ENCODE measurements around the gene ABHD12B. TPM values are rescaled to one million over a fixed set of nuclear protein-coding genes. Genes with fewer than 3 reads are reported as not detected.
"Not testable (repeated sequence)": the region's sequence is repeated elsewhere in the genome, so short reads cannot be mapped to it uniquely, and the experiment has no call there.

ABHD12B gene
- total RNA-seq, 1 donor from 2014 or later: not detected

DNA sequence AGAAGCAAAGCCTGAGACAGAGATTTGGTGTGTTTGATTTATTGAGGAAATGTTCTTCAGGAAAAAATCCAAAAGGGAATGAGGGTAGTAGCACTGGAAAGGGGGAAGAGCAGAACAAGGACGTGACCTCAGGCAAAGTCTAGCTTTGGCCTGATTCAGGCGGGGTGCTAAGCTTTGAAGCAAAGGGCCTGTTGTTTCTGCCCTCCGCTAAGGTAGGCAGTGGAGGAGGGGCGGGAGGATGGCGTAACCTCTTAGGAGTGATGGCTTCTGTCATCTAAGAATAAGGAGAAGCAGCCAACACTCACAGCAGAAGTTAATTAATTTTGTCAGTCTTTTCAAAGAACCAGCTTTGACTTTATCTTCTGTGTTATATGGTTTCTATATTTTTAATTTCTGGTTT, 20.4 kb downstream of the ABHD12B start:
- no peak overlapping the region for H3K9ac ChIP-seq
- H3K4me2 ChIP-seq: no peak overlapping the region
- H3K4me3 ChIP-seq: no peak overlapping the region
- no peaks in the 10 kb centered on the region for H3K36me3 ChIP-seq
- no peak overlapping the region for H2AFZ ChIP-seq (replicated peaks)
- TF ChIP-seq EZH2 (IDR thresholded peaks at IDR 0.05): no peak
- TF ChIP-seq EZH2phosphoT487 (IDR thresholded peaks at IDR 0.05): no peak
- TF ChIP-seq, protein P1, sequence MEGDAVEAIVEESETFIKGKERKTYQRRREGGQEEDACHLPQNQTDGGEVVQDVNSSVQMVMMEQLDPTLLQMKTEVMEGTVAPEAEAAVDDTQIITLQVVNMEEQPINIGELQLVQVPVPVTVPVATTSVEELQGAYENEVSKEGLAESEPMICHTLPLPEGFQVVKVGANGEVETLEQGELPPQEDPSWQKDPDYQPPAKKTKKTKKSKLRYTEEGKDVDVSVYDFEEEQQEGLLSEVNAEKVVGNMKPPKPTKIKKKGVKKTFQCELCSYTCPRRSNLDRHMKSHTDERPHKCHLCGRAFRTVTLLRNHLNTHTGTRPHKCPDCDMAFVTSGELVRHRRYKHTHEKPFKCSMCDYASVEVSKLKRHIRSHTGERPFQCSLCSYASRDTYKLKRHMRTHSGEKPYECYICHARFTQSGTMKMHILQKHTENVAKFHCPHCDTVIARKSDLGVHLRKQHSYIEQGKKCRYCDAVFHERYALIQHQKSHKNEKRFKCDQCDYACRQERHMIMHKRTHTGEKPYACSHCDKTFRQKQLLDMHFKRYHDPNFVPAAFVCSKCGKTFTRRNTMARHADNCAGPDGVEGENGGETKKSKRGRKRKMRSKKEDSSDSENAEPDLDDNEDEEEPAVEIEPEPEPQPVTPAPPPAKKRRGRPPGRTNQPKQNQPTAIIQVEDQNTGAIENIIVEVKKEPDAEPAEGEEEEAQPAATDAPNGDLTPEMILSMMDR (IDR thresholded peaks at IDR 0.05): no peak
- no peaks in the 10 kb centered on the region for H3K9me3 ChIP-seq (ENCODE audit: low read depth)
- H3K79me2 ChIP-seq (ENCODE audit: low read depth): no peaks in the 10 kb centered on the region
- no peaks in the 10 kb centered on the region for H3K36me3 Mint-ChIP-seq
- H3K27me3 Mint-ChIP-seq (ENCODE audit: insufficient read depth, low read depth): no peaks in the 10 kb centered on the region
- H4K20me1 ChIP-seq (ENCODE audit: low read depth): no peaks in the 10 kb centered on the region
- peaks cover 6% of the 10 kb centered on the region for H3K4me1 ChIP-seq
- peaks cover 7% of the 10 kb centered on the region for H3K4me1 Mint-ChIP-seq
- H3F3A ChIP-seq (ENCODE audit: low read depth): no peaks in the 10 kb centered on the region
- no peak for DNase-seq (ENCODE audit: low spot score)
- H3K9me3 Mint-ChIP-seq: no peaks in the 10 kb centered on the region
- no peak overlapping the region for H3K27ac Mint-ChIP-seq
- no peak overlapping the region for H3K27ac ChIP-seq
- no peak overlapping the region for H3K4me3 Mint-ChIP-seq
- H3K27me3 ChIP-seq: no peaks in the 10 kb centered on the region

DNA sequence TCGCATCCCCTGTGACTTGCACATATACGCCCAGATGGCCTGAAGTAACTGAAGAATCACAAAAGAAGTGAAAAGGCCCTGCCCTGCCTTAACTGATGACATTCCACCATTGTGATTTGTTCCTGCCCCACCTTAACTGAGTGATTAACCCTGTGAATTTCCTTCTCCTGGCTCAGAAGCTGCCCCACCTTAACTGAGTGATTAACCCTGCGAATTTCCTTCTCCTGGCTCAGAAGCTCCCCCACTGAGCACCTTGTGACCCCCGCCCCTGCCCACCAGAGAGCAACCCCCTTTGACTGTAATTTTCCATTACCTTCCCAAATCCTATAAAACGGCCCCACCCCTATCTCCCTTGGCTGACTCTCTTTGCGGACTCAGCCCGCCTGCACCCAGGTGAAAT, 24.6 kb downstream of the ABHD12B start:
- H3K9me3 ChIP-seq (ENCODE audit: low read depth); H3F3A ChIP-seq (ENCODE audit: low read depth); H2AFZ ChIP-seq (replicated peaks); H3K27ac Mint-ChIP-seq; H3K27me3 ChIP-seq; H3K9ac ChIP-seq; H3K9me3 Mint-ChIP-seq; H3K4me3 Mint-ChIP-seq; H4K20me1 ChIP-seq (ENCODE audit: low read depth); DNase-seq (ENCODE audit: low spot score); H3K36me3 Mint-ChIP-seq; H3K36me3 ChIP-seq; H3K4me3 ChIP-seq; H3K27me3 Mint-ChIP-seq (ENCODE audit: insufficient read depth, low read depth); H3K4me2 ChIP-seq; H3K27ac ChIP-seq; H3K79me2 ChIP-seq (ENCODE audit: low read depth): not testable (repeated sequence)
- peaks cover 11% of the 10 kb centered on the region for H3K4me1 ChIP-seq
- peaks cover 13% of the 10 kb centered on the region for H3K4me1 Mint-ChIP-seq

DNA sequence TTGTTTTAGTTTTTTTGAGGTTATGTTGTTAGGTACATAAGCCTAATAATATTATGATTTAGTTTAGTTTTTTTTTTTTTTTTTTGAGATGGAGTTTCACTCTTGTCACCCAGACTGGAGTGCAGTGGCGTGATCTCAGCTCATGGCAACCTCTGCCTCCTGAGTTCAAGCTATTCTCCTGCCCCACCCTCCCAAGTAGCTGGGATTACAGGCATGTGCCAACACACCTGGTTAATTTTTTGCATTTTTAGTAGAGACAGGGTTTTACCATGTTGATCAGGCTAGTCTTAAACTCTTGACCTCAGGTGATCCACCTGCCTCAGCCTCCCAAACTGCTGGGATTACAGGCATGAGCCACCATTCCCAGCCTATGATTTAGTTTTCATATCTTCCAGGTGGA, 25.2 kb downstream of the ABHD12B start:
- H3K9me3 ChIP-seq (ENCODE audit: low read depth); H2AFZ ChIP-seq (replicated peaks); H3K27ac Mint-ChIP-seq; H3K36me3 Mint-ChIP-seq; DNase-seq (ENCODE audit: low spot score); H3K4me2 ChIP-seq; H3K27me3 Mint-ChIP-seq (ENCODE audit: insufficient read depth, low read depth); H3K36me3 ChIP-seq; H3K9me3 Mint-ChIP-seq; H3K9ac ChIP-seq; H3K27ac ChIP-seq; H3K4me3 ChIP-seq; H4K20me1 ChIP-seq (ENCODE audit: low read depth); H3K27me3 ChIP-seq; H3K79me2 ChIP-seq (ENCODE audit: low read depth); H3K4me3 Mint-ChIP-seq; H3F3A ChIP-seq (ENCODE audit: low read depth): not testable (repeated sequence)
- peaks cover 13% of the 10 kb centered on the region for H3K4me1 Mint-ChIP-seq
- H3K4me1 ChIP-seq: peaks cover 11% of the 10 kb centered on the region

DNA sequence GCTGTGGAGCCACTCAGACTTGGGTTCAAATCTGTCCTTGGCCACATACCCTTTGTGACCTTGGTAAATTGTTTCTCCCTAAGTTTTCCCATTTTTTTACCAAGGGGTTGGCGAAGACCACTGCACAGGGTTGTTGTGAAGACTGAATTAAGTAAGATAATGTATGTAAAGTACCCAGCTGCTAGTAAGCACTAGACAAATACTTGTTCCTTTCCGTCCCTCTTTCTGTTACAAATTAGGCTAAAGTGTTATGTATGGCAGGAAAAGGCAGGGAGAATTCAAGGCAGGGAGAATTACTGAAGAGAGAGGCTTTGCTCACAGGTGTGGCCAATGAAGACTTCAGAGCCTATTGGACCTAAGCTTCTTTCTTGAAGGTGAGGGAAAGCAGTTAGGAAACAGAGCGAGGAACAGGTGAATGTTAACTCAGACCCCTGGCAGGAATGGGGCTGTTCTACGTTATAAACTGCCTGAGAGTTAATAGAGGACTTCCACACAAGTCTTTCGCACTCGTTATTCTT, 25.9 kb downstream of the ABHD12B start:
- no peak overlapping the region for H2AFZ ChIP-seq (replicated peaks)
- Mint-ChIP-seq H3K36me3 (no peaks in the 10 kb centered on the region), H3K4me1 (peaks cover 10% of the 10 kb centered on the region), H3K4me3 (no peak overlapping the region), H3K27ac (no peak overlapping the region), H3K9me3 (no peaks in the 10 kb centered on the region), H3K27me3 (ENCODE audit: insufficient read depth, low read depth) (peaks cover 2% of the 10 kb centered on the region)
- no peak for TF ChIP-seq EZH2 (IDR thresholded peaks at IDR 0.05)
- TF ChIP-seq, protein P1 (IDR thresholded peaks at IDR 0.05): no peak
- no peak for TF ChIP-seq EZH2phosphoT487 (IDR thresholded peaks at IDR 0.05)
- no peaks in the 10 kb centered on the region for H4K20me1 ChIP-seq (ENCODE audit: low read depth)
- peaks cover 5% of the 10 kb centered on the region for H3K4me1 ChIP-seq
- no peak overlapping the region for H3K9ac ChIP-seq
- no peaks in the 10 kb centered on the region for H3K27me3 ChIP-seq
- H3K27ac ChIP-seq: no peak overlapping the region
- no peaks in the 10 kb centered on the region for H3K9me3 ChIP-seq (ENCODE audit: low read depth)
- no peak overlapping the region for H3K4me2 ChIP-seq
- H3F3A ChIP-seq (ENCODE audit: low read depth): peaks cover 3% of the 10 kb centered on the region
- H3K79me2 ChIP-seq (ENCODE audit: low read depth): no peaks in the 10 kb centered on the region
- DNase-seq (ENCODE audit: low spot score): no peak
- no peaks in the 10 kb centered on the region for H3K36me3 ChIP-seq
- H3K4me3 ChIP-seq: no peak overlapping the region

Data from neural progenitor cell (in vitro differentiated cells).